Limb (tissue), 2 donors: Measurements from ENCODE around the gene CHTF18.

Source experiments
- DNase-seq, 2 donors: peaks; one replicate each; pipeline ENCODE4 v3.0.0-alpha.2; 2016; ENCODE audit errors: extremely low spot score in 2 of 2

CHTF18 gene

DNA sequence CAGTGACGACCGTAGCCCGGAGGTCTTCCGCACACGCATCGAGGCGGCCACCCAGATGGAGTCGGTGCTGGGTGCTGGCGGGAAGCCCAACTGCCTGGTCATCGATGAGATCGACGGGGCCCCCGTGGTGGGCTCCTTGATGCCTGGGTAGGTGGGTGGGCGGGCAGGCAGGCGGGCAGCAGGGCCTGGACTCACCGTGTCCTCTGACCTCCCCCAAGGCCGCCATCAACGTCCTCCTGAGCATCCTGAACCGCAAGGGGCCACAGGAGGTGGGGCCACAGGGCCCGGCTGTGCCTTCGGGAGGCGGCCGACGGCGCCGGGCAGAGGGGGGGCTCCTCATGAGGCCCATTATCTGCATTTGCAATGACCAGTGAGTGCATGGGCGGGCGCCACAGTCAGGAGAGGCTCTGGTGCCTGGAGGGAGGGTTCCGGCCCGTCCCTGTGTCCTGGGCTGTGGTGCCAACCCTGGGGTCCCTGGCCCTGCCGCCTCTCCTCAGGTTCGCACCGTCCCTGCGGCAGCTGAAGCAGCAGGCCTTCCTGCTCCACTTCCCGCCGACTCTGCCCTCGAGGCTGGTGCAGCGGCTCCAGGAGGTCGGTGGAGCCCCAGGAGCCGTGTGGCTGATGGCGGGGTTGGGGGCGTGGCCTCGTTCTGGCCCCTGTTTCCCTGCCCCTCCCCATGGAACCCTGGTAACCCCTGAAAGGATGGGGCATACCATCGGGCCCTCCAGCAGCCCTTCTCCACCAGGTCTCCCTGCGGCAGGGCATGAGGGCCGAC lies 4.0 kb downstream of the CHTF18 start:
- DNase-seq: no peak

DNA sequence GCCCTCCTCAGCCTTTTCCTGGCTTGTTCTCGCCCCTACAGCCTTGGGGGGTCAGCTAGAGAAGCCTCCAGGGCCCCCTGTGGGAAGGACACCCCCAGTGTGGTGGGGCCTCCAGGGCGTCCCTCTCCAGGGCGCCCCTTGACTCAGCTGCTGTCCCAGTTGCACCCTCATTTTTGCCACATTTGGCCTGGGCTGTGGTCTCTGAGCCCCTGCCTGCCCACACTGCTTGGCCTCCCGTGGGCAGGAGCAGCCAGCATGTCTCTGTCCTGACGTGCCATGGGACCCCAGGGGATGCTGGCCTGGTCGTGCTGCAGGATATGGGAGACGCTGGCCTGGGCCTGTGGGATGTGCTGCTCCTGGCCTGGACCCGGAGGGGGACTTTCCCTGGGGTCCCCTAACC lies 5.0 kb downstream of the CHTF18 start:
- no peak for DNase-seq

DNA sequence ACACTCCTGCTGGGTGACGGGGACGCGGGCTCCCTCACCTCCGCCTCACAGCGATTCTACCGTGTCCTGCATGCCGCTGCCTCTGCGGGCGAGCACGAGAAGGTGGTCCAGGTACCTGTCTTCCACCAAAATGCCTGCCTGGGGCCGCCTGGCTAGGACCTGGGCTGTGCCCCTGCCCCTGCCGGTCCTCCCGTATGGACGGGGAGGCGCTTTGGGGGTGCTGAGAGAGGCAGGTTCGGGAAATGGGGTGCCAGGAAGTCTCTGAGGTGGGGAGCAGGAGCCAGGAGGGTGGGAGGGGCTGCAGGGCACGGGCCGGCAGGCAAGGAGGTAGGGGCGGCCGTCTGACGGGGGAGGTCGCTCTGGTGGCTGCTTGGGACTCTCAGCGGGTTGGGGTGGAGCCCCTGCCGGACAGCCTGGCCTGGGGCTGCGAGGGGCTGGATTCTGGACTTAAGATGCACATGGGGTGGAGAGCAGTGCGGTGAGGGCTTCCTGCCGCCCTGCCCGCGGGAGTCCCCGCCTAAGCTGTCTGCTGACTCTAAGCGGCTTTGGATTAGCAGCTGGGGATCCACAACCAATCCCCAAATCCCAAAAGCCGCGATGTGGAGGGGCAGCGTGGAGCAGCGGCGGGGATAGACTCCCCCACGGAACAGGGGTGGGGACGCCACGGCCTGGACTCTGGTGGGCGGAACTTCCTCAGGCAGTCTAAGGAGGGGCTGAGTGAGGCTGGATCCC lies 5.8 kb downstream of the CHTF18 start:
- DNase-seq: no peak

DNA sequence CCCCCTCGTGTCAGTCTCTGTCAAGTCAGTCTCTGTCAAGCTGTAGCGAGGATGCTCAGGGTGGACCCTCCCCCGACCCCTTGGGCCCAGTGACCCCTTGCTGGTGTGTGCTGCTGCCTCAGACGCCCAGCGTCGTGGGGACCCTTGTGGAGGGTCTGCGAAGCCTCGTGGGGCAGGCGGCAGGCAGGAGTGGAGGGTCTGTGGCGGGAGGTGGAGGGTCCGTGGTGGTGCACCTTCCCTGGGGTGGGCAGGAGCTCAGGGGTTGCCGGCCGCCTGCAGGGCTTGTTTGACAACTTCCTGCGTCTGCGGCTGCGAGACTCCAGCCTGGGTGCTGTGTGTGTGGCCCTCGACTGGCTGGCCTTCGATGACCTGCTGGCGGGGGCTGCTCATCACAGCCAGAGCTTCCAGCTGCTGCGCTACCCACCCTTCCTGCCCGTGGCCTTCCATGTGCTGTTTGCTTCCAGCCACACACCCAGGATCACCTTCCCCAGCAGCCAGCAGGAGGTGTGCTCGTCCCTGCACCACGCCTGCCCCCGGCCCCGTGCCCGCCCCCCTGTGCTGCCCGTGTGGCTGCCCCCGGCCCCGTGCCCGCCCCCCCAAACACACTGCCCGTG lies 6.5 kb downstream of the CHTF18 start:
- no peak for DNase-seq

DNA sequence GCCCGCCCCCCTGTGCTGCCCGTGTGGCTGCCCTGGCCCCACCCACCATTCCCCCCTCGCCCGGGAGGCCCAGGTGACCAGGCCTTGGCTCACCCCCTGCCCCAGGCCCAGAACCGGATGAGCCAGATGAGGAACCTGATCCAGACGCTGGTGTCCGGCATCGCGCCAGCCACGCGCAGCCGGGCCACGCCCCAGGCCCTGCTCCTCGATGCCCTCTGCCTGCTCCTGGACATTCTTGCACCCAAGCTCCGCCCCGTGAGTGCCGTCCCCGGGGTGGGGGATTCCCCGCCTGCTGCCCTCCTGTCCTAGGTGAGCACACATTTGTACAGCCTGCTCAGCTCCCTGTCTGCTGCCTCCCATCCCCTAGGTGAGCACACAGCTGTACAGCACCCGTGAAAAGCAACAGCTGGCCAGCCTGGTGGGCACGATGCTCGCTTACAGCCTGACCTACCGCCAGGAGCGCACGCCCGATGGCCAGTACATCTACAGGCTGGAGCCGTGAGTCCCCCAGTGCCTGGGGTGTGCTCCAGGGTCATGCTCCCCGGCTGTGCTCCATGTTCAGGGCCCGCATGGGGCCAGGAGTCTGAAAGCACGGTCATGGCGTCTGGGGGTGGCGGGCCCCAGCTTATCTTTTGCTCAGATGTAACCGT lies 7.3 kb downstream of the CHTF18 start:
- no peak for DNase-seq

DNA sequence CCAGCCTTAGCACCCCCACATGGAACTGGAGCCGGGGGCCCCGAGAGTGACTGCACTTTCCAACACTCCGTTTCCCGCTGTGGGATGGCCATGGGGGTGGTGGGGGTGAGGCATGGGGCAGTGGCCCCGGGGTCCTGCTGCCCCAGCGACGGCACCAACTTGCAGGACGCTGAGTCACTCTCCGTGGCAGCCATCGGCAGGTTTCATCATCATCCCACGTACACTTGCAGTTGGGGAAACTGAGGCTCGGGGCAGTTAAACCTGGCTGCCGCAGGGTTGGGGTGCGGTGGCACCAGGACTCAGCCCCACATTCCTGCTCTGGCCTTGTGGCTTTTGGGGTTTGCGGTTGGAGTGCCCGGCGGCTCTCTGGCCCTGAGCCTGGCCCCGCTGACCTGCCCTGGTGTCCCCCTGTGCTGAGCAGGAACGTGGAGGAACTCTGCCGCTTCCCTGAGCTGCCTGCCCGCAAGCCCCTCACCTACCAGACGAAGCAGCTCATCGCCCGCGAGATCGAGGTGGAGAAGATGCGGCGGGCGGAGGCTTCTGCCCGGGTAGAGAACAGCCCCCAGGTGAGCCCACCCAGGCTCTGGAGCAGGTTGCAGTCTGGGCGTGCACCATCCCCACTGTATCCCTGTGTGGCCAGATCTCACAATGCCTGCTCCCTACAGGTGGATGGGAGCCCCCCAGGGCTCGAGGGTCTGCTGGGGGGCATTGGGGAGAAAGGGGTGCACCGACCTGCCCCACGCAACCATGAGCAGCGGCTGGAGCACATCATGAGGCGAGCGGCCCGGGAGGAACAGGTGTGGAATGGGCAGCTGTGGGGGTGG lies 8.1 kb downstream of the CHTF18 start:
- DNase-seq: no peak

DNA sequence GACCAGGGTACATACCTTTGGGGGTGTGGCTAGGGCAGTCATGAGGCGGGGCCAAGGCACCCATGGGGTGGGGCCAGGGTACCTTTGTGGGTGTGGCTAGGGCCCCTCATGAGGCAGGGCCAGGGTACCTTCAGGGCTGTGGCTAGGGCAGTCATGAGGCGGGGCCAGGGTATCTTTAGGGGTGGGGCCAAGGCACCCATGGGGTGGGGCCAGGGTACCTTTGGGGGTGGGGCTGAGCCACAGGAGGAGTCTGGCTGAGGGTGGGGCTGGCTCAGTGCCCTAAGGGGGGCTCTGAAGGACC lies 8.7 kb downstream of the CHTF18 start:
- DNase-seq: no peak

DNA sequence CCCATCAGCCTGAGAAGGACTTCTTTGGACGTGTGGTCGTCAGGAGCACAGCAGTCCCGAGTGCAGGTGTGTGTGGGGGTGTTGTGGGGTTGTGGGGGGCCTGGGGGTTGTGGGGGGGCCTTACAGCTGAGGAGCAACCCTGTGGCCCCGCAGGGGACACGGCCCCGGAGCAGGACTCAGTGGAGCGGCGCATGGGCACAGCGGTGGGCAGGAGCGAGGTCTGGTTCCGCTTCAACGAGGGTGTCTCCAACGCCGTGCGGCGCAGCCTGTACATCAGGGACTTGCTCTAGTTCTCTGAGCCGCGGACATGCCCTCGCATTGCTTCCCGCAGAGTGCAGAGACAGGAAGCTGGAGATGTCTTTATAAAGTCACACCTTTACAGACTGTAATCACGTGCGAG lies 9.3 kb downstream of the CHTF18 start:
- DNase-seq: no peak

DNA sequence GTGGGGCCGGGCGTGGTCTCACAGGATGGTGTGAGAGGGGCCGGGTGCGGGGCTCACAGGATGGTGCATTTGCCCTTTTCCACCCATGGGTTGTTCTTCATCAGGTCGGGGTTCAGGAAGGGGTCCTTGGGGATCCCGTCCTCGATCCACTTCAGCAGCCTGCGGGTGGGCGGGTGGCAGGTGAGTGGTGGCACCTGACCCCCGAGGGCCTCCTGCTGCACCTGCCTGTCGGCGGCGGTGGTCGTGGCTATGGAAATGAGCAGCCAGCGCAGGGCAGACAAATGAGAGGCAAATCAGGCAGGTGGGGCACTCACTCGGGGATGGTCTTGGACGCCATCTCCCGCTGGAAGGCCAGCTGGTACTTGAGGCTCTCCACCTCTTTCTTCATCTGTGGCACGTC lies 10.2 kb downstream of the CHTF18 start:
- no peak for DNase-seq

DNA sequence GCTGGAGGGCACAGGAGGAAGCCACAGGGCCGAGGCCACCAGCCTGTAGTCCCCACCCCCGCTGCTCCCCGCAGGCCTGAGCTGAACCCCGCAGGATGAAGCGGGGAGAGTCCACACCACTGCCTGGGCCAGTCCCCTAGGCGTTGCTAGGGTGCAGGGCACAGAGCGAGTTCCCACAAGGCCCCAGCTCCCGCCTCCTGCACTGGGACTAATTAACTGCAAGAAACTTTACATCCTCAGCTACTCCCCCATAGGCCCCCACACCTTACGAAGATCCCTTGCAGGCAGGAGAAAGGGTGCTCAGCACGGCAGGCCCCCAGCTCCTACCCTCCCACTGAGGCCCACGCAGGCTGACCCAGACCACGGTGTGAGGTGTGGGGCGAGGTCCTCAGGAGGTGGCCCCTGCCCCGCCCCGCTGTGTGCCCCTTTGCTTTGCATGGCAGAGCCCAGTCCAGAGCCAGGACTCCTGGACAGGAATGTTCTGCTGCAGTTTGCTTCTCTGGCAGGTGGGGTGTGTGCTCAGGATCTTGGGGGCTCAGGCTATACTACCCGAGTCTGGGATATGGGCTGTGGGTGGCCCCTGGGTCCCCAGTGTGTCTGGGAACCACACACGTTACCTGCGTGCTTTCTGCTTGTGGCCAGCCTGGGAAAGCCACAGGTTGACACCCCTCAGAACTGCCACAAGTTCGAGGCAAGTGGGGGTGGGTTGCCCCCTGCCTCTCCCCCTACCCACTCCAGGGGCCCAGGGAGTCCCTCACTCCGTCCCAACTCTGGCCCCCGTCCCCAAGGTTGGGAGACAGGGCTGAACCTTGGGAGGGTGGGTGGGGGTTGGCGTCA lies 10.9 kb downstream of the CHTF18 start:
- no peak for DNase-seq

DNA sequence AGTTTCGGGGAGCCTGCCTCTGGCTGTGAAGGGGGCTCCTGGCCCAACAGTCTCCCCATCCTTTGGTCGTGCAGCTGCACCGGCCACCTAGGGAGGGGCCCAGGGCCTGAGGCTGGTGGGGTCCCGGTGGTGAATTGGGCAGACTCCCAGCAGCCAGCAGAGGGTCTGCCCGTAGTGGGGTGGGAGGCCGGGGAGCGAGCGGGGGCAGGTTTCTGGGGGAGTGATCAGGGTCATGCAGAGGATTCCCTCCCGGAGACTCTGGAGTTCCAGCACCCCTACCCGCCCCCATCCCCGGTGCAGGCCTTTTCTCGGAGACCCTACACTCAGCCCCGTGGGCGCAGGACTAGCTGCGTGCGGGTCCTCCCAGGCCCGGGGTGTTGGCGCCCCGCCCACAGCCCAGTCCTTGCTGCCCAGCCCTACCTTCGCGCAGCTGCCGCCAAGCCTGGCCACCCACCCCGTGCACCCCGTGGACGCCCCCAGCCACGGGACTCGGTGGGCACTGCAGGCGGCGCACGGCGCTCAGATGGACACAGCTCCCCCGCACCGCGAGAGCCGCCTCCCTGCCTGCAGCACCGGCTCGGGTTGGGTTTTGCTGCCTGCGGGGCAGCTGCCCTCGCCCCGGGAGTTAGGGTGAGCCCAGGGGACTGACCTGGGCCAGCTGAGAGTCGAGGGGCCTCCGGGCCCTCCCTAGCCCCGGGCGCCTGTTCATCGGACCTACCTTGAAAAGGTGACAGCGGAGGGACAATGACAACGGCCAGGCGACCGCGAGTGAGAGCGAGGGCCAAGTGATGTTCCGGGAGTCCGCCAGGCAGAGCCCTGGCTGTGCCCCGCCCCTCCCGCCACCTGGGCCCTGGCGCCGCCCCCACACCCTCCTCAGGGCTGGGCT lies 11.8 kb downstream of the CHTF18 start, which contains the start of gene GNG13:
GNG13 (minus strand) TSS at position 787 of the 886 bp plus-strand sequence. CDS start 1,657 bp downstream, outside the sequence.
- DNase-seq: no peak

DNA sequence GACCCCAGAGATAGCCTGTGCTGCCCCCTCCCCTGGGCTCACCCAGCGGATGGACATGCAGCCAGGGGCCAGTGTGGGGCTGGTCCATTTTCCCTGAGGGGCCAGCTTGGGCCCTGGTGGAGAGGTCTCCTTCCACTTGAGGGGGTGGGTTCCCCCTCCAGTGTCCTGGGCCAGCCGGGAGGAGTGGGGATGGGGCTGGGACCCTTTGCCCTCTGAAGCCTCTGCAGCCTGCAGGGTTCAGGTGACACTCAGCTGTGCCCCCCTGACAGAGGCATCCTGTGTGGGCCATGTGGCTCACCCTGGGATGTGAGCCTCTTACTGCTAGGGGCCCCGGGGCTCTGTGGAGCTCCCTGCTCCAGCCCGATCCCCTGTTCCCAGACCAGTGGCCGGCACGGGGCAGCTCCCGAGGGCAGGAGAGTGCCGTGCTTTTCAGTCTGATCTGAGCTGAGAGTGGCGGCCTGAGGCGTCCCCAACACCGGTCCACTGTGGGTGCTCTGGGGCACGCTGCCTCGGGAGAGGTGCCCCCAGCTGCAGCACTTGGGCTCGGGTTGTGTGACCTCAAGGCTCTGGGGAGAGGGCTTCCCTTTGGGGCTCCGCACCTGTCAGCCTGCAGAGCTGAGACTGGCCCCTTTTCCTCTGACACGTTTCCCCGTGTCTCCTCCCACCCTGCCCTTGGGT lies 12.6 kb downstream of the CHTF18 start:
- no peak for DNase-seq

DNA sequence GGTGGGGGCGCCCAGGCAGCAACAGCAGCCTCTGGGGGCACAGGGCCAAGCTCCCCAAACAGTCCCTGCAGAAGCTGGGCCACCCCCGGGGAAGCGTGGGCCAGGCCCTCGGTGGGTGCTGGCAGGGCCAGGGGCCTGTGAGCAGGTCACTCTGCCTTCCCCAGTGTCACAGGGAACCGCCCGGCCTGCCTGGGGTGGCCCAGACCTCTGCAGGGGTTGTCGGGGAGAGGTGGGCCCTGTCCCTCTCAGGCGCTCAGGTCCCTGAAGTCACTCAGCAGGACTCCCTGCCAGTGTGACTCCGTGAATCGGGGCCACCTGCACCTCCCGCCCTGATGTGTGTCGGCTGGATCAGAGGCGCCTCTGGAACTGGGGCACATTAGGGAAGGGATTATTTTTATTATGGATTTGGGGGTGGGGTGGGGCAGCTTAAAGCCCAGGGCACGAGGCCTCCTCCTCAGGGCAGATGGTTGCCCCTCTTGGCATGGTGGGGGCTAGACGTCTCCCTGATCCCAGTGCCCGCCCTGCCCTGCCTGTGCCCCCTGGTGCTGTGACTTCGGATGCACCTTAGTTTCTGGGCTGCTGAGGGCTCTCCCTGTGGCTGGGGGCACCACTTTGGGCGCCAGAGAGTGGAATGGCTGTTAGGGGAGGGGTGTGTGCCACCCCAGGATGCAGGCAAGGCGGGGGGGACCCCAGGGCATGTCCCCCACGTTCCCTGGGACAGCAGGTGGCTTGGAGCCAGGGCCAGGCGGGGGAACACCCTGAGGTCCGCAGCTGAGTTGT lies 13.4 kb downstream of the CHTF18 start:
- DNase-seq: no peak

DNA sequence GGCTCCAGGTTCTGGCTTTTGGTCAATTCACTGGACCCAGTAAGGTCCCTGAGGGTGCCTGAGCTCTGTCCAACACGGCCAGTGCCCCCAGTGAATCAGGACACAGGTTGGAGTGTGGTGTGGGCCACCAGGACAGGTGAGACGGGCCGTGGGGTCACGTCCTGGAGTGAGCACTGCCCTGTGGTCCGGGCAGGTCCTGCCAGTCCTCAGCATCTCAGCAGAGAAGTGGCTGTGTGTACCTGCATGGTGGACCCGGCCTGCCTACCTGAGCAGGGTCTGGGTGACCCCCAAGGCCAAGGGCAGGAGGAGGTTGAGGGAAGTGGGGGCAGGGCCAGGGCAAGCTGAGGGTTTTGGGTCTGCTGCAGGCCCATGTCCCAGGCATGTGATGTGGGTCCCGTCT lies 14.0 kb downstream of the CHTF18 start:
- no peak for DNase-seq

DNA sequence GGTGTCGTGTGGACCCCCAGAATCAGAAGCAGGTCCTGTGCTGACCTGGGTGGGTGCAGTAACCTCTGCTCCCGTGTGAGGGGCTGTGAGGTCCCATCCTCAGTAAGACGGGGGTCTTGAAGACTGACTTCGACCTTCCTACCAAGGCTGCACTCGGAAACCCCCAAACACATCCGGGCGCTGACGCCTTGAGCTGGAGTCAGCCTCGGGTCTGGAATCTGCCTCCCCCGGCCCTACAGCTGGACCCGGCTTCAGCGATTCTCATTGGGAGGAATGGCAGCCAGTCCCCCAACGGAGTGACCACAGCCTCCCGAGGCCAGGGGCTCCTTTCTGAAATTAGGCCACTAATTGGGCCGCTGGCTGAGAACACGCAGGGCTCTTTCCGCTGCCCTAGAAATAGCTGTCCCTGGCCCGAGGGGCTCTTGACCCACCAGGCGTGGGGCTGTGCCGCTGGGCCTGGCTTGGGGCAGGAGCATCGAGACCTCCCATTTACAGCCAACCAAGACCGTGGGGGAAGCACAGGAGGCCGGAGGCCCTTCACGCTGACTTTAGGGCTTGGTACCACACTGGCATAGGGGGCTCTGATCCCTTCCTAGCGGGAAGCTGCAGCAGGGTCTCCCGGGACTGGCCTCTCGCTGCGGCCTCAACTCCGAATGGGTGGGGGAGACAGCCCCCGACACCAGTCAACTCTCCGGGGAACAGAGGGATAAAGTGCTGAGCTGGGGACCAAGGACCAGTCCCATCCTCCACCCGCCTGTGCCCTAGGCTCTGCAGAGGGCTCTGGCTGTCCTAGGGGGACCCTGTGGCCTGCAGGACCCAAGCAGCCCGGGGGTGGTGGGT lies 14.7 kb downstream of the CHTF18 start:
- DNase-seq: no peak

DNA sequence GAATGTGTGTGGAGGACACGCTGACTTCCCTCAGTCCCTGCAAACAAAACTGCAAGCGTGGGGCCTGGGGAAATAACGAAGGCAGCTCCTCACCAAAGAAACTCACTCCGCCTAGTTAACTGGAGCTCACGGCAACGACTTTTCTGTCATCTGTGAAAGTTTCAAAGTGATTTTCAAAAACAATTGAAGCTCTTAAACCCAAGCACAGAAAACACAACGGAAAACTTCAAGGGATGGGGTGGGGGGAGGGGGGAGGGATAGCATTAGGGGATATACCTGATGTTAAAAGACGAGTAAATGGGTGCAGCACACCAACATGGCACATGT lies 15.3 kb downstream of the CHTF18 start:
- DNase-seq: no peak
